PC-9 (cell line): ENCODE data around the gene NETO1.

Experiments
- CTCF ChIP-seq: fragments of 200-600 bp; sonication (generic); conservative IDR thresholded peaks from 2 replicates; pipeline ENCODE4 v1.6.1; 2017; ENCODE audit warnings: mixed run types, antibody characterized with exemption, mild to moderate bottlenecking, moderate library complexity
- EZH2 ChIP-seq: fragments of 200-600 bp; sonication (generic); IDR thresholded peaks from 2 replicates; pipeline ENCODE4 v1.8.0; 2017; ENCODE audit warnings: antibody characterized with exemption, low read depth

- TF ChIP-seq CTCF (no peak), EZH2 (no peak)
Observed at GRCh38 chr18:72692595-72692994, 175.2 kb downstream of the NETO1 start.
